ENCODE results near the gene SUGCT.

SUGCT gene

GRCh38 chr7:40306596-40306995, 171.8 kb downstream of the SUGCT start:
- DNase-seq (ENCODE audit: low read depth, low spot score), result peak; percentile 24
- no peak overlapping the region for H3K27ac ChIP-seq

DNA sequence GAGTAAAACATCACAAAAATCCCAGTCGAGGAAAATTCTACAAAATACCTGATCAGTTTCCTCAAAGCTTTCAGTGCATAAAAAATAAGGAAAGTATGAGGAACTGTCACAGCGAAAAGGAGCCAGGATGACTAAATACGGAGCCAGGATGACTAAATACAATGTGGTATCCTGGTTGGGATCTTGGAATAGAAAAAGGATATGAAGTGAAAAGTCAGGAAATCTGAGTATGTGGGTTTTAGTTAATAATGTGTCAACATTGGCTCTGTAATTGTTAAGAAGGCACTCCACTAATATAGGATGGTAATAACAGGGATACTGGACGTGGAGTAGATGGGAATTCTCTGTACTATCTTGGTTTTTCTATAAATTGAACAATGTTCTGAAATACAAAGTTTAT, 175.5 kb downstream of the SUGCT start:
- DNase-seq (ENCODE audit: low read depth, low spot score), result no peak
- no peak overlapping the region for H3K27ac ChIP-seq

- no peak for DNase-seq (ENCODE audit: low read depth, low spot score)
- H3K27ac ChIP-seq, result no peak overlapping the region
These were observed 176.5 kb downstream of the SUGCT start for GRCh38 chr7:40311307-40311706.

DNA sequence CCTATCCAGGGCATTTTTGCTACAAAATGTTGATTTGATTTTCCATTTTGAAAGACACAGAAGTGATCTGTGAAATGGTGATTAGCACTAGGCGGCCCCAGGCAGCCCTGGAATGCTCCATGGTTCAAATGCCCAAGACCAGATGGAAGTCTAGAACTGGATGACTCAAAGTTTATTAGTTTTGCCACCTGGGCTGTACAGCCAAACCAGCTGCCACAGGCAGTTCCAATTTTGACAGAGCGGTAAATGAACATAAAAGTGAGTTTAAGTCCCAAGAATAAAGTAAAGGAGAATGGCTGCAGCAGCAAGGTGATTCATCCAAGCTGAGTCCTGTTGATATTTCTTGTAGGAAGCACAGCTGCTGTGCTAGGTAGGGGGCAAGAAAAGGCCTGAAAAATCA, 180.5 kb downstream of the SUGCT start:
- DNase-seq (ENCODE audit: low read depth, low spot score), result no peak
- H3K27ac ChIP-seq, result no peak overlapping the region

GRCh38 chr7:40316176-40316575, 181.4 kb downstream of the SUGCT start:
- no peak overlapping the region for H3K27ac ChIP-seq
- no peak for DNase-seq (ENCODE audit: low read depth, low spot score)

GRCh38 chr7:40324914-40325313, 190.1 kb downstream of the SUGCT start:
- H3K27ac ChIP-seq, result no peak overlapping the region
- DNase-seq (ENCODE audit: low read depth, low spot score), result no peak

DNA sequence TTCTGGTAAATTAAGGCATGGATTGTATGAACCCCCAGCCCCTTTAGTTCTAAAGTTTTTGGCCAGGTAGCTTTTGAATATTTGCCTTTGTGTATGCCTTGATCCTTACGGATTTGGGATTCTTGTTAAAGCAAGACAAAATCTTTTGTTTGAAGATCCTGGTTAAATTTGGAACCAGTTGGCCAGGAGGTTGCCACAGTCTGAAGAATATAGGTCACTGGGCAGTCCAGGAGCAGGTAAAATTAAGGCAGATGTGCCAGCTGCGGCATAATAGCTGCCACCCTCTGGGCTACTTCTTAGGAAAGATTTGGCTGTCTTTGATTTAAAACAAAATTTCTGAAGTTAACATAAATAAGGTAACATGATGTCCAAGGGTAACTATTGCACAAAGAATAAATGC, 192.3 kb downstream of the SUGCT start:
- no peak for DNase-seq (ENCODE audit: low read depth, low spot score)
- H3K27ac ChIP-seq, result no peak overlapping the region

DNA sequence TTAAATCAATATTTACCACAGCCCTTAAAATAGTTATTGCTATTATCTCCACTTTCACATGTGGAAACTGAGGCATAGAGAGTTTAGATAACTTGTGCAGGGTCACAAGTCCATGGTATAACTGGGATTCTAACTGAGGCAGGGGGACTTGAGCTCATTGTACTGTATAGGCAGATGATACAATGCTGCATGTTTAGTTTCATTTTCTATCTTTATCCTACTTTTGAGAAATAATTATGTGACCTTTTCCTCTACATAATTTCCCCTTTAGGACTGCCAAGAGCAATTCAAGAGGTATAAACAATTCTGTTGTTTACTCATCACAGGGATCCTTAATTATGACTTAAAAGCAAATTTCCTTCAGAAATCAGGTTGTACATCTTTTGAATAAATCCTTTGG, 193.1 kb downstream of the SUGCT start:
- H3K27ac ChIP-seq, result no peak overlapping the region
- DNase-seq (ENCODE audit: low read depth, low spot score), result no peak

GRCh38 chr7:40329601-40330153, 194.9 kb downstream of the SUGCT start:
- DNase-seq (ENCODE audit: low read depth, low spot score), result peak; percentile 3
- H3K27ac ChIP-seq, result no peak overlapping the region

DNA sequence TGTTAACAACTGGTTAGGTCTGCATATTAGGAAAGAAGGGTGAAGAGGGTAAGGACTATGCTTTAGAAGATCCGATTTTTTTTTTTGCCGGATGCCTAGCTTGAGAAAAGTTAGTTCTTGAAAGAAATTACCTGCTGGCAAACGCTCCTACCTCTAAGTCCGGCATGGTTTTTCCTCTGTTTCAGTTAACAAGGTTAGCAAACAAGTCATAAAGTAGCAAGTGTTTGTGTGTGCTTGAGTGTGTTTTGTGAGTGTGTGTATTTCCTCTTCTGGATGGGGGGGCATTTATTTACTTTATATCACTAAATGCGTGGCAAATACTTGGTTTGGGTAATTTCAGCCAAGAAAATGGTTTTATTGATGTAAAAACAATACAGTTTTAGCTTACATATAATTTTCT, 195.6 kb downstream of the SUGCT start:
- H3K27ac ChIP-seq, result no peak overlapping the region
- DNase-seq (ENCODE audit: low read depth, low spot score), result no peak

DNA sequence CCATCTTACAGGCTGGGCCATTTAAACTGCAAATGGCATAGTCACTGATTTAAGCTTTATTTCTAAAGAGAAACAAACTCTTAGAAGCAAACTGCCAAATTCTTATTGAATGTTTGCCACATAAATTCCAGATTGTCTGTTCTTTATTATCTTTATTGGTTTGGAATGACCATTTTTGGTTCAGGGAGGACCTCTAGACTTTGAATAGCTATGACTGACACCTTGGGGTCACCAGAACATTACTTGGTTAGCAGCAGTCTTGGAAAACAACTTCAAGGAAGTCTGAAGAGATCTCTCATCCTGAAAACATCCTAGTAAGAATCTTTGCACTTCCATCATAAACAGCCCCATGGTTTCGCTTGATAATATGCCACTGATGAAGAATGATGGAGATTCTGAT, 197.1 kb downstream of the SUGCT start:
- H3K27ac ChIP-seq, result no peak overlapping the region
- DNase-seq (ENCODE audit: low read depth, low spot score), result no peak

DNA sequence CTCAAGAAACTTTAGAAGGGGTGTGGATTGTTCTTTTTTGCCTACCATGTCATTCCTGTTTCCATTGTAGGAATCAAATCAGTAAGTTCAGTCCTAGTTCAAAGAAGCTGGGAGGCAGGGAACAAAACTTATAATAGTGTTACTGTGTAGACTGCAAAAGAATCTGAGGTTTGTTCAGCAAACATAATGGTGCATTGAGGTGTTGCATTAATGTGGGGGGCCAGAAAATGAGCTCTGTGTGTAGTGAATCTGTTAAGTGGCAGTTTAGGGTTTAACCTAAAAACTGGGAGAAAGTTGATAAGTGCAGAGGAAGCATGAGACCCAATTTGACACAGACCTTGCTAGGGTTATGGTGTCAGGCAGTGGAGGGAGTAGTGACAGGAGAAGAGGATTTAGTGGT, 197.7 kb downstream of the SUGCT start:
- H3K27ac ChIP-seq, result no peak overlapping the region
- DNase-seq (ENCODE audit: low read depth, low spot score), result no peak

GRCh38 chr7:40341836-40342235, 207.0 kb downstream of the SUGCT start:
- no peak overlapping the region for H3K27ac ChIP-seq
- peak; percentile 49 for DNase-seq (ENCODE audit: low read depth, low spot score)

GRCh38 chr7:40346554-40346953, 211.7 kb downstream of the SUGCT start:
- H3K27ac ChIP-seq, result no peak overlapping the region
- DNase-seq (ENCODE audit: low read depth, low spot score), result no peak

GRCh38 chr7:40348126-40348728, 213.4 kb downstream of the SUGCT start:
- DNase-seq (ENCODE audit: low read depth, low spot score), result no peak
- H3K27ac ChIP-seq, result no peak overlapping the region

- no peak overlapping the region for H3K27ac ChIP-seq
These were observed 215.3 kb downstream of the SUGCT start for GRCh38 chr7:40350100-40350499.

GRCh38 chr7:40354711-40355110, 219.9 kb downstream of the SUGCT start:
- H3K27ac ChIP-seq, result no peak overlapping the region
- no peak for DNase-seq (ENCODE audit: low read depth, low spot score)

More at GRCh38 chr7:40350100-40350499, 215.3 kb downstream of the SUGCT start:
- no peak for DNase-seq (ENCODE audit: low read depth, low spot score)

GRCh38 chr7:40356312-40356711, 221.5 kb downstream of the SUGCT start:
- no peak overlapping the region for H3K27ac ChIP-seq
- no peak for DNase-seq (ENCODE audit: low read depth, low spot score)

- H3K27ac ChIP-seq, result no peak overlapping the region
- DNase-seq (ENCODE audit: low read depth, low spot score), result no peak
These were observed 222.3 kb downstream of the SUGCT start for GRCh38 chr7:40356871-40357709.

GRCh38 chr7:40369641-40370277, 235.0 kb downstream of the SUGCT start:
- no peak for DNase-seq (ENCODE audit: low read depth, low spot score)
- no peak overlapping the region for H3K27ac ChIP-seq

DNA sequence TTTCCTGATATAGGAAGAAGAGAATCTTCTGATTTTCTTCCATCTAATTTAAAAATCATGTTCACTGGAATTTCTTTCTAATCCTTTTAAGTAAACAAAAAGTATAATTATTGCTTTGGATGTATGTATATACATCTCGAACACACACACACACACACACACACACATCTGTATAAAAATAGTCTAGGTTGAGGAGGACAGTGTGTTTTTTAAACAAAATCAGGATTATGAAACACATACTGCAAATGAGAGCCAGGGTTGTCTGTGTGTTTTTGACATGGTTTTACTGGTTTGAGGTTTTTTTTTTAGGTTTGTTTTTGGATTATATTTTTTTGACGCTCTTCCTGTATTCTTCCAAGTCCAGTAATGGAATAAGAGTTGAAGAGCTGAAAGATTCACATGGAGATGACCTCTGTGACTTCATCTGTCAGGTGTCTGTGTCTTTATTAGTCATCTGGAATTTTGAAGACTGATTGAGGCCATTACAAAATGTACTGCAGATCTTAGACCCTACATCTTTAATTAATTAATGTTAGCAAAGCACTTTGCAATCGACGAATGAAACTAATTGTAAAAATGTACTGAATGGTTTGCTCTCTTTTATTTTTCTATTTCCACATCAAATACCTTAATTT, 237.1 kb downstream of the SUGCT start:
- no peak overlapping the region for H3K27ac ChIP-seq
- no peak for DNase-seq (ENCODE audit: low read depth, low spot score)
